ENCODE results near the gene MTMR12.
"Not testable (repeated sequence)": the region's sequence is repeated elsewhere in the genome, so short reads cannot be mapped to it uniquely, and the experiment has no call there.

DNA sequence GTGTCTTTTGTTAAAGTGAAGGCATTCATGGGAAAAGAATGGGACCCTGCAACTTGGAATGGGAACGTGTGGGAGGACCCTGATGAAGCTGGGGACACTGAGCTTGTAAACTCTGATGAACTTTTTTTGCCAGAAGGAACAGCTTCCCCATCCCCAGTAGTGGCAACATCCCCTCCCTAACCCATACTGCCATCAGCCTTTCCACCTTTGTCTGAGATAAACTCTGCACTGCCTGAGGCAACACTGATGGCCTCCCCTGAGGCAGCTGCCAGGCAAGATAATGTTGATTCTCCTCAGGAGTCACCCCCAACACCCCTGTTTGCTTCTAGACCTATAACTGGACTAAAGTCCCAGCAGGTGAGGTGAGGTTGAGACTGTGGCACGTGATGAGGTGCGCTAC lies 24.6 kb downstream of the MTMR12 start:
- TF ChIP-seq ETV6 (CRISPR knock-in tag; IDR thresholded peaks at IDR 0.05); RELA (CRISPR knock-in tag; IDR thresholded peaks at IDR 0.05; ENCODE audit: borderline replicate concordance); SP1 (CRISPR knock-in tag; conservative IDR thresholded peaks at IDR 0.05); ELF4 (CRISPR knock-in tag; IDR thresholded peaks at IDR 0.05; ENCODE audit: low read depth); GRHL2 (CRISPR knock-in tag; IDR thresholded peaks at IDR 0.05; ENCODE audit: insufficient replicate concordance, severe bottlenecking); TEAD4 (CRISPR knock-in tag; IDR thresholded peaks at IDR 0.05): not testable (repeated sequence)
- TF ChIP-seq, protein P1, sequence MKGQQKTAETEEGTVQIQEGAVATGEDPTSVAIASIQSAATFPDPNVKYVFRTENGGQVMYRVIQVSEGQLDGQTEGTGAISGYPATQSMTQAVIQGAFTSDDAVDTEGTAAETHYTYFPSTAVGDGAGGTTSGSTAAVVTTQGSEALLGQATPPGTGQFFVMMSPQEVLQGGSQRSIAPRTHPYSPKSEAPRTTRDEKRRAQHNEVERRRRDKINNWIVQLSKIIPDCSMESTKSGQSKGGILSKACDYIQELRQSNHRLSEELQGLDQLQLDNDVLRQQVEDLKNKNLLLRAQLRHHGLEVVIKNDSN (CRISPR knock-in tag; IDR thresholded peaks at IDR 0.05): not testable (repeated sequence)
- TF ChIP-seq, protein P2, sequence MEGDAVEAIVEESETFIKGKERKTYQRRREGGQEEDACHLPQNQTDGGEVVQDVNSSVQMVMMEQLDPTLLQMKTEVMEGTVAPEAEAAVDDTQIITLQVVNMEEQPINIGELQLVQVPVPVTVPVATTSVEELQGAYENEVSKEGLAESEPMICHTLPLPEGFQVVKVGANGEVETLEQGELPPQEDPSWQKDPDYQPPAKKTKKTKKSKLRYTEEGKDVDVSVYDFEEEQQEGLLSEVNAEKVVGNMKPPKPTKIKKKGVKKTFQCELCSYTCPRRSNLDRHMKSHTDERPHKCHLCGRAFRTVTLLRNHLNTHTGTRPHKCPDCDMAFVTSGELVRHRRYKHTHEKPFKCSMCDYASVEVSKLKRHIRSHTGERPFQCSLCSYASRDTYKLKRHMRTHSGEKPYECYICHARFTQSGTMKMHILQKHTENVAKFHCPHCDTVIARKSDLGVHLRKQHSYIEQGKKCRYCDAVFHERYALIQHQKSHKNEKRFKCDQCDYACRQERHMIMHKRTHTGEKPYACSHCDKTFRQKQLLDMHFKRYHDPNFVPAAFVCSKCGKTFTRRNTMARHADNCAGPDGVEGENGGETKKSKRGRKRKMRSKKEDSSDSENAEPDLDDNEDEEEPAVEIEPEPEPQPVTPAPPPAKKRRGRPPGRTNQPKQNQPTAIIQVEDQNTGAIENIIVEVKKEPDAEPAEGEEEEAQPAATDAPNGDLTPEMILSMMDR (IDR thresholded peaks at IDR 0.05): not testable (repeated sequence)
- TF ChIP-seq, protein P3, sequence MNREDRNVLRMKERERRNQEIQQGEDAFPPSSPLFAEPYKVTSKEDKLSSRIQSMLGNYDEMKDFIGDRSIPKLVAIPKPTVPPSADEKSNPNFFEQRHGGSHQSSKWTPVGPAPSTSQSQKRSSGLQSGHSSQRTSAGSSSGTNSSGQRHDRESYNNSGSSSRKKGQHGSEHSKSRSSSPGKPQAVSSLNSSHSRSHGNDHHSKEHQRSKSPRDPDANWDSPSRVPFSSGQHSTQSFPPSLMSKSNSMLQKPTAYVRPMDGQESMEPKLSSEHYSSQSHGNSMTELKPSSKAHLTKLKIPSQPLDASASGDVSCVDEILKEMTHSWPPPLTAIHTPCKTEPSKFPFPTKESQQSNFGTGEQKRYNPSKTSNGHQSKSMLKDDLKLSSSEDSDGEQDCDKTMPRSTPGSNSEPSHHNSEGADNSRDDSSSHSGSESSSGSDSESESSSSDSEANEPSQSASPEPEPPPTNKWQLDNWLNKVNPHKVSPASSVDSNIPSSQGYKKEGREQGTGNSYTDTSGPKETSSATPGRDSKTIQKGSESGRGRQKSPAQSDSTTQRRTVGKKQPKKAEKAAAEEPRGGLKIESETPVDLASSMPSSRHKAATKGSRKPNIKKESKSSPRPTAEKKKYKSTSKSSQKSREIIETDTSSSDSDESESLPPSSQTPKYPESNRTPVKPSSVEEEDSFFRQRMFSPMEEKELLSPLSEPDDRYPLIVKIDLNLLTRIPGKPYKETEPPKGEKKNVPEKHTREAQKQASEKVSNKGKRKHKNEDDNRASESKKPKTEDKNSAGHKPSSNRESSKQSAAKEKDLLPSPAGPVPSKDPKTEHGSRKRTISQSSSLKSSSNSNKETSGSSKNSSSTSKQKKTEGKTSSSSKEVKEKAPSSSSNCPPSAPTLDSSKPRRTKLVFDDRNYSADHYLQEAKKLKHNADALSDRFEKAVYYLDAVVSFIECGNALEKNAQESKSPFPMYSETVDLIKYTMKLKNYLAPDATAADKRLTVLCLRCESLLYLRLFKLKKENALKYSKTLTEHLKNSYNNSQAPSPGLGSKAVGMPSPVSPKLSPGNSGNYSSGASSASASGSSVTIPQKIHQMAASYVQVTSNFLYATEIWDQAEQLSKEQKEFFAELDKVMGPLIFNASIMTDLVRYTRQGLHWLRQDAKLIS (CRISPR knock-in tag; IDR thresholded peaks at IDR 0.05; ENCODE audit: borderline replicate concordance): not testable (repeated sequence)
- TF ChIP-seq, protein P4, sequence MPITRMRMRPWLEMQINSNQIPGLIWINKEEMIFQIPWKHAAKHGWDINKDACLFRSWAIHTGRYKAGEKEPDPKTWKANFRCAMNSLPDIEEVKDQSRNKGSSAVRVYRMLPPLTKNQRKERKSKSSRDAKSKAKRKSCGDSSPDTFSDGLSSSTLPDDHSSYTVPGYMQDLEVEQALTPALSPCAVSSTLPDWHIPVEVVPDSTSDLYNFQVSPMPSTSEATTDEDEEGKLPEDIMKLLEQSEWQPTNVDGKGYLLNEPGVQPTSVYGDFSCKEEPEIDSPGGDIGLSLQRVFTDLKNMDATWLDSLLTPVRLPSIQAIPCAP (CRISPR knock-in tag; IDR thresholded peaks at IDR 0.05): not testable (repeated sequence)
- TF ChIP-seq, protein P5, sequence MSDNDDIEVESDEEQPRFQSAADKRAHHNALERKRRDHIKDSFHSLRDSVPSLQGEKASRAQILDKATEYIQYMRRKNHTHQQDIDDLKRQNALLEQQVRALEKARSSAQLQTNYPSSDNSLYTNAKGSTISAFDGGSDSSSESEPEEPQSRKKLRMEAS (CRISPR knock-in tag; IDR thresholded peaks at IDR 0.05): not testable (repeated sequence)
- TF ChIP-seq, protein P6, sequence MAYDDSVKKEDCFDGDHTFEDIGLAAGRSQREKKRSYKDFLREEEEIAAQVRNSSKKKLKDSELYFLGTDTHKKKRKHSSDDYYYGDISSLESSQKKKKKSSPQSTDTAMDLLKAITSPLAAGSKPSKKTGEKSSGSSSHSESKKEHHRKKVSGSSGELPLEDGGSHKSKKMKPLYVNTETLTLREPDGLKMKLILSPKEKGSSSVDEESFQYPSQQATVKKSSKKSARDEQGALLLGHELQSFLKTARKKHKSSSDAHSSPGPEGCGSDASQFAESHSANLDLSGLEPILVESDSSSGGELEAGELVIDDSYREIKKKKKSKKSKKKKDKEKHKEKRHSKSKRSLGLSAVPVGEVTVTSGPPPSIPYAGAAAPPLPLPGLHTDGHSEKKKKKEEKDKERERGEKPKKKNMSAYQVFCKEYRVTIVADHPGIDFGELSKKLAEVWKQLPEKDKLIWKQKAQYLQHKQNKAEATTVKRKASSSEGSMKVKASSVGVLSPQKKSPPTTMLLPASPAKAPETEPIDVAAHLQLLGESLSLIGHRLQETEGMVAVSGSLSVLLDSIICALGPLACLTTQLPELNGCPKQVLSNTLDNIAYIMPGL (CRISPR knock-in tag; IDR thresholded peaks at IDR 0.05): not testable (repeated sequence)

All from WTC11 (cell line).